HepG2 (cell line): Measurements from ENCODE around the gene ADAMTSL4. TPM values are rescaled to one million over a fixed set of nuclear protein-coding genes. Genes with fewer than 3 reads are reported as not detected.

Experiments used
- CBX1 ChIP-seq: IDR thresholded peaks from one replicate; pipeline ENCODE4 v1.6.1; 2016; ENCODE audit warnings: antibody characterized with exemption, low read depth
- CHCHD3 ChIP-seq: sonication (generic); formaldehyde crosslinking; IDR thresholded peaks from 2 replicates; pipeline ENCODE4 v1.8.0; 2022; ENCODE audit warnings: mild to moderate bottlenecking, missing genetic modification reagents, moderate library complexity
- ELF4 ChIP-seq: sonication (generic); formaldehyde crosslinking; IDR thresholded peaks from 2 replicates; pipeline ENCODE4 v1.5.0; 2020; ENCODE audit warnings: missing genetic modification reagents, mild to moderate bottlenecking, moderate library complexity, borderline replicate concordance
- HCFC1 ChIP-seq: fragments of 150-350 bp; IDR thresholded peaks from 2 replicates; pipeline ENCODE4 v1.6.1; 2014; ENCODE audit warnings: low read depth, low read length
- JARID2 ChIP-seq: sonication (generic); formaldehyde crosslinking; IDR thresholded peaks from 2 replicates; pipeline ENCODE4 v1.8.1; 2023; ENCODE audit warnings: missing genetic modification reagents, inconsistent platforms; ENCODE audit not compliant: insufficient replicate concordance
- MED1 ChIP-seq: sonication (generic); formaldehyde crosslinking; IDR thresholded peaks from 2 replicates; pipeline ENCODE4 v1.4.0; 2020; ENCODE audit warnings: missing genetic modification reagents
- MIER3 ChIP-seq: IDR thresholded peaks from 2 replicates; pipeline ENCODE4 v1.6.1; 2016; ENCODE audit warnings: missing compliant biosample characterization, borderline replicate concordance
- NFKBIZ ChIP-seq: IDR thresholded peaks from 2 replicates; pipeline ENCODE4 v1.6.1; 2018; ENCODE audit warnings: missing genetic modification reagents, missing compliant biosample characterization
- PCBP2 ChIP-seq: fragments of 200-400 bp; formaldehyde crosslinking; optimal IDR thresholded peaks from 2 replicates; pipeline ENCODE3; 2018; ENCODE audit warnings: low read length, low read depth; ENCODE audit not compliant: poor library complexity, severe bottlenecking
- RXRA ChIP-seq: sonication (generic); formaldehyde crosslinking; IDR thresholded peaks from 2 replicates; pipeline ENCODE4 v1.5.1; 2020; ENCODE audit warnings: missing genetic modification reagents
- SPEN ChIP-seq: sonication (generic); formaldehyde crosslinking; IDR thresholded peaks from 2 replicates; pipeline ENCODE4 v1.5.1; 2020; ENCODE audit warnings: low read depth, mild to moderate bottlenecking, missing genetic modification reagents
- SSRP1 ChIP-seq: IDR thresholded peaks from 2 replicates; pipeline ENCODE4 v1.6.1; 2016; ENCODE audit warnings: control low read depth
- U2AF1 ChIP-seq: fragments of 200-400 bp; formaldehyde crosslinking; optimal IDR thresholded peaks from 2 replicates; pipeline ENCODE3; 2017; ENCODE audit warnings: mild to moderate bottlenecking, low read depth, low read length
- ZBTB8A ChIP-seq: sonication (generic); formaldehyde crosslinking; IDR thresholded peaks from 2 replicates; pipeline ENCODE4 v1.4.0; 2020; ENCODE audit warnings: mild to moderate bottlenecking, low read depth, missing genetic modification reagents, borderline replicate concordance
- ZNF253 ChIP-seq: sonication (generic); formaldehyde crosslinking; IDR thresholded peaks from 2 replicates; pipeline ENCODE4 v1.8.0; 2022; ENCODE audit warnings: mild to moderate bottlenecking, missing genetic modification reagents, borderline replicate concordance
- ZNF263 ChIP-seq: sonication (generic); formaldehyde crosslinking; IDR thresholded peaks from 2 replicates; pipeline ENCODE4 v1.4.0; 2020; ENCODE audit warnings: missing genetic modification reagents
- ZNF331 ChIP-seq: sonication (generic); formaldehyde crosslinking; IDR thresholded peaks from 2 replicates; pipeline ENCODE4 v1.4.0; 2020; ENCODE audit warnings: missing genetic modification reagents
- ZNF383 ChIP-seq: sonication (generic); formaldehyde crosslinking; IDR thresholded peaks from 2 replicates; pipeline ENCODE4 v1.4.0; 2020; ENCODE audit warnings: missing genetic modification reagents, mild to moderate bottlenecking, borderline replicate concordance
- ZNF768 ChIP-seq: sonication (generic); formaldehyde crosslinking; IDR thresholded peaks from 2 replicates; pipeline ENCODE4 v1.4.0; 2020; ENCODE audit warnings: missing genetic modification reagents
- ZNF777 ChIP-seq: sonication (generic); formaldehyde crosslinking; IDR thresholded peaks from 2 replicates; pipeline ENCODE4 v1.4.0; 2020; ENCODE audit warnings: missing genetic modification reagents
- polyA plus RNA-seq, 8 experiments: library from polyadenylated mRNA; depleted of rRNA in 3 of 8; stranded (reverse) in 7 of 8; unstranded in 1 of 8; fragments of >200 nt; fragmentation: Illumina TruSeq in 4 of 8; extraction: Trizol in 4 of 8; gene quantifications; 2 replicates each; pipeline versions ENCODE4 v1.2.1 to v1.2.3, GENCODE V29; 2011 to 2016; ENCODE audit warnings: low read depth in 4 of 8, missing spikeins in 1 of 8, mixed read lengths in 1 of 8; ENCODE audit not compliant: insufficient read depth in 1 of 8
- total RNA-seq, 5 experiments: library from RNA; depleted of rRNA; stranded (reverse); fragments of >200 nt; fragmentation: Illumina TruSeq; extraction: Trizol; gene quantifications; 2 replicates each; pipeline ENCODE4 v1.2.3, GENCODE V29; 2016; ENCODE audit warnings: low read depth in 1 of 5
- TF ChIP-seq, protein P1 (sequence below): sonication (generic); formaldehyde crosslinking; IDR thresholded peaks from 2 replicates; pipeline ENCODE4 v1.5.0; 2020; ENCODE audit warnings: missing genetic modification reagents
- TF ChIP-seq, protein P2 (sequence below): sonication (generic); formaldehyde crosslinking; IDR thresholded peaks from 2 replicates; pipeline ENCODE4 v1.4.0; 2020; ENCODE audit warnings: missing genetic modification reagents
- TF ChIP-seq, protein P3 (sequence below): IDR thresholded peaks from 2 replicates; pipeline ENCODE4 v1.6.1; 2018; ENCODE audit warnings: missing genetic modification reagents, mild to moderate bottlenecking, missing compliant biosample characterization
- TF ChIP-seq, protein P4 (sequence below): sonication (generic); formaldehyde crosslinking; IDR thresholded peaks from 2 replicates; pipeline ENCODE4 v1.9.0; 2022; ENCODE audit warnings: low read depth, missing genetic modification reagents
- TF ChIP-seq, protein P5 (sequence below): sonication (generic); formaldehyde crosslinking; IDR thresholded peaks from 2 replicates; pipeline ENCODE4 v1.4.0; 2020; ENCODE audit warnings: mild to moderate bottlenecking, missing genetic modification reagents

ADAMTSL4 gene
- total and polyA plus RNA-seq, 2 of the 13 experiments (the other 11 are each of a cell fraction or from before 2014, with no cell fraction given): 3.9 to 16.4 TPM

DNA sequence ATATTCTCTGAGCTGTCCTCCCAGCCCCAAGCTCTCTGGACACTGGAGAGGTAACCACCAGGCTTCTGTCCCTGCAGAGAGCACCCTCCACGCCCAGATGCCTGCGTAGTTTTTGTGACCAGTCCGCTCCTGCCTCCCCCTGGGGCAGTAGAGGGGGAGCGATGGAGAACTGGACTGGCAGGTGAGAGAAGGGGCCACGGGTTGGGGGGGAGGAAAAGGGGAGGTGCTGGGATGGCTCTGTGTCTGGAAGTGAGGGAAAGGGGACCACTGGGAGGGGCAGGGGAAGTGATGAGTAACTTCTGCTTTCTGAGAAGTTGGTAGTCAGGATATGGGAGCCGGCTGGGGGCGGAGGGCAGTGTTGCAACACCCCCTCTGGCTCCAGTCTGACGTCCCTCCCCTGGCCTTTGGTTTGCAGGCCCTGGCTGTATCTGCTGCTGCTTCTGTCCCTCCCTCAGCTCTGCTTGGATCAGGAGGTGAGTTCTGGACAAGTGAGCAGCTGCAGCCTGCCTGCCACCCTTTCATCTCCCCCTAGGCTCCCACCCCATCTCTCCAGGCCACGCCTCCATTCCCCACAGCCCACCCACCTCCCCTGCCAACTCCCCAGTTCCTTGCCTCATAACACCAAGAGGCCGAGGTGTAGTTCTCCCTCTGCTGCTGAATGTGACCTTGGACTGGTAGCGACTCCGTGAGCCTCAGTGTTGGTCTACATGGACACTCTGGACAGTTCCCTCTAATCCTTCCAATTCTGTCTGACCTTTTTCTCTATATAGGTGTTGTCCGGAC, 3.1 kb downstream of the ADAMTSL4 start (continued):
- TF ChIP-seq, protein P1, sequence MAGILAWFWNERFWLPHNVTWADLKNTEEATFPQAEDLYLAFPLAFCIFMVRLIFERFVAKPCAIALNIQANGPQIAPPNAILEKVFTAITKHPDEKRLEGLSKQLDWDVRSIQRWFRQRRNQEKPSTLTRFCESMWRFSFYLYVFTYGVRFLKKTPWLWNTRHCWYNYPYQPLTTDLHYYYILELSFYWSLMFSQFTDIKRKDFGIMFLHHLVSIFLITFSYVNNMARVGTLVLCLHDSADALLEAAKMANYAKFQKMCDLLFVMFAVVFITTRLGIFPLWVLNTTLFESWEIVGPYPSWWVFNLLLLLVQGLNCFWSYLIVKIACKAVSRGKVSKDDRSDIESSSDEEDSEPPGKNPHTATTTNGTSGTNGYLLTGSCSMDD (CRISPR knock-in tag): no peak
- no peak for TF ChIP-seq ELF4 (CRISPR knock-in tag)
- TF ChIP-seq SSRP1: no peak
- TF ChIP-seq ZNF253 (CRISPR knock-in tag): no peak
- TF ChIP-seq SPEN: peak; percentile 68; the same call in 1 of the 2 replicates
- no peak for TF ChIP-seq U2AF1
- TF ChIP-seq ZNF768 (CRISPR knock-in tag): no peak
- peak; percentile 71; the same call in 1 of the 2 replicates for TF ChIP-seq MIER3 (CRISPR knock-in tag)
- TF ChIP-seq PCBP2: peak; percentile 63
- no peak; the same call in 1 of the 2 replicates for TF ChIP-seq ZNF777 (CRISPR knock-in tag)
- 0 out of 2 replicates have a peak, but pooled peaks have one; percentile 14 for TF ChIP-seq ZNF263
- peak; percentile 54; the same call in 1 of the 2 replicates for TF ChIP-seq ZNF331 (CRISPR knock-in tag)
- TF ChIP-seq RXRA: peak; percentile 70
- no peak for TF ChIP-seq HCFC1
- no peak for TF ChIP-seq NFKBIZ (CRISPR knock-in tag)
- TF ChIP-seq CBX1: no peak
- TF ChIP-seq MED1 (CRISPR knock-in tag): peak; percentile 62; the same call in 1 of the 2 replicates
- no peak for TF ChIP-seq ZBTB8A (CRISPR knock-in tag)
- TF ChIP-seq, protein P2, sequence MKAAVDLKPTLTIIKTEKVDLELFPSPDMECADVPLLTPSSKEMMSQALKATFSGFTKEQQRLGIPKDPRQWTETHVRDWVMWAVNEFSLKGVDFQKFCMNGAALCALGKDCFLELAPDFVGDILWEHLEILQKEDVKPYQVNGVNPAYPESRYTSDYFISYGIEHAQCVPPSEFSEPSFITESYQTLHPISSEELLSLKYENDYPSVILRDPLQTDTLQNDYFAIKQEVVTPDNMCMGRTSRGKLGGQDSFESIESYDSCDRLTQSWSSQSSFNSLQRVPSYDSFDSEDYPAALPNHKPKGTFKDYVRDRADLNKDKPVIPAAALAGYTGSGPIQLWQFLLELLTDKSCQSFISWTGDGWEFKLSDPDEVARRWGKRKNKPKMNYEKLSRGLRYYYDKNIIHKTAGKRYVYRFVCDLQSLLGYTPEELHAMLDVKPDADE: no peak
- TF ChIP-seq CHCHD3 (CRISPR knock-in tag): no peak
- TF ChIP-seq, protein P3, sequence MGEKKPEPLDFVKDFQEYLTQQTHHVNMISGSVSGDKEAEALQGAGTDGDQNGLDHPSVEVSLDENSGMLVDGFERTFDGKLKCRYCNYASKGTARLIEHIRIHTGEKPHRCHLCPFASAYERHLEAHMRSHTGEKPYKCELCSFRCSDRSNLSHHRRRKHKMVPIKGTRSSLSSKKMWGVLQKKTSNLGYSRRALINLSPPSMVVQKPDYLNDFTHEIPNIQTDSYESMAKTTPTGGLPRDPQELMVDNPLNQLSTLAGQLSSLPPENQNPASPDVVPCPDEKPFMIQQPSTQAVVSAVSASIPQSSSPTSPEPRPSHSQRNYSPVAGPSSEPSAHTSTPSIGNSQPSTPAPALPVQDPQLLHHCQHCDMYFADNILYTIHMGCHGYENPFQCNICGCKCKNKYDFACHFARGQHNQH (CRISPR knock-in tag): no peak; the same call in 1 of the 2 replicates
- TF ChIP-seq, protein P4, sequence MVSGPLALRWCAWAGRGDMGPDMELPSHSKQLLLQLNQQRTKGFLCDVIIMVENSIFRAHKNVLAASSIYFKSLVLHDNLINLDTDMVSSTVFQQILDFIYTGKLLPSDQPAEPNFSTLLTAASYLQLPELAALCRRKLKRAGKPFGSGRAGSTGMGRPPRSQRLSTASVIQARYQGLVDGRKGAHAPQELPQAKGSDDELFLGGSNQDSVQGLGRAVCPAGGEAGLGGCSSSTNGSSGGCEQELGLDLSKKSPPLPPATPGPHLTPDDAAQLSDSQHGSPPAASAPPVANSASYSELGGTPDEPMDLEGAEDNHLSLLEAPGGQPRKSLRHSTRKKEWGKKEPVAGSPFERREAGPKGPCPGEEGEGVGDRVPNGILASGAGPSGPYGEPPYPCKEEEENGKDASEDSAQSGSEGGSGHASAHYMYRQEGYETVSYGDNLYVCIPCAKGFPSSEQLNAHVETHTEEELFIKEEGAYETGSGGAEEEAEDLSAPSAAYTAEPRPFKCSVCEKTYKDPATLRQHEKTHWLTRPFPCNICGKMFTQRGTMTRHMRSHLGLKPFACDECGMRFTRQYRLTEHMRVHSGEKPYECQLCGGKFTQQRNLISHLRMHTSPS: 0 out of 2 replicates have a peak, but pooled peaks have one; percentile 38
- no peak for TF ChIP-seq ZNF383 (CRISPR knock-in tag)
- TF ChIP-seq, protein P5, sequence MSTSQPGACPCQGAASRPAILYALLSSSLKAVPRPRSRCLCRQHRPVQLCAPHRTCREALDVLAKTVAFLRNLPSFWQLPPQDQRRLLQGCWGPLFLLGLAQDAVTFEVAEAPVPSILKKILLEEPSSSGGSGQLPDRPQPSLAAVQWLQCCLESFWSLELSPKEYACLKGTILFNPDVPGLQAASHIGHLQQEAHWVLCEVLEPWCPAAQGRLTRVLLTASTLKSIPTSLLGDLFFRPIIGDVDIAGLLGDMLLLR (CRISPR knock-in tag): no peak
- no peak for TF ChIP-seq JARID2
